Measurements from ENCODE around the gene RHAG.

DNA sequence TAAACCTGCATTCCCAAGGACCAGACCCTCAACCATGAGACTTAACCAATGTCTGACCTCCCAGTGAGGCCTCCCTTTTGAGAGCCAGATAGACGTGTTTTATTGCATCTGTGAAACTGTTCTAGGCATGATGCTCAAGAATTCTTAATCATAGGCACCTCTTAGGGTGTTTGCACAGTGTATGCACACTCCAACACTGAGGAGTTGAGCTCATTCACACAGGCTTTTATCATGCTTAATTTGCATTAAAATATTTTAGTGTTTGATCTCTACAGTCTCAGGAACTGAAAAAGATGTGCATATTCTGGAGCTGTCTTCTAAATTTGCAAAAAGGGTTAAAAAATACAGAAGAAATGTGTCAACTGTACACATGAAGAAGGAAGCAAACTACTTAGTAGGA lies 27.4 kb downstream of the RHAG start:
- TF ChIP-seq CTCF (IDR thresholded peaks at IDR 0.05) (no peak), POLR2A (IDR thresholded peaks at IDR 0.05) (no peak)
